Right forelimb (tissue), 1 donor: Measurements from ENCODE around the gene NPC1.
"Not testable (repeated sequence)": the region's sequence is repeated elsewhere in the genome, so short reads cannot be mapped to it uniquely, and the experiment has no call there.

Source experiments
- DNase-seq: peaks from one replicate; pipeline ENCODE4 v3.0.0-alpha.2; 2018

NPC1 gene

DNA sequence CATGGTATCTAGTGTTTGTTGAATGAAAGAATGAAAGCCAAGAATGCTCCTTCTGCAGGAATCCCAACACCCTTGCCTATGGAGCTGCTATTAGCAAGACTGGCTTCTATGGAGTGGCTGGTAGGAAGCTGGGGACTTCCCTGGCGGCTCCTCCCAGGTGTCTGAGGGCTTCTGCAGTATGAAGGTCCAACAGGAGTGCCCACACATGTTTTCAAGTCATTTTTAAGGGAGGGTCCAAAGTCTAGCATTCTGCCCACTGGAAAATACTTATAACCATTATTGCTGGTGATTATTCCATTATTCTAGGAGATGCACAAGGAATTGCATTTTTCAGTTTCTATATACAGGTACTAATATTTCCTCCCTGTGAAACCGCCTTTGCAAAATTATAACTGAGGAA is 21.9 kb upstream of the NPC1 start:
- no peak for DNase-seq

DNA sequence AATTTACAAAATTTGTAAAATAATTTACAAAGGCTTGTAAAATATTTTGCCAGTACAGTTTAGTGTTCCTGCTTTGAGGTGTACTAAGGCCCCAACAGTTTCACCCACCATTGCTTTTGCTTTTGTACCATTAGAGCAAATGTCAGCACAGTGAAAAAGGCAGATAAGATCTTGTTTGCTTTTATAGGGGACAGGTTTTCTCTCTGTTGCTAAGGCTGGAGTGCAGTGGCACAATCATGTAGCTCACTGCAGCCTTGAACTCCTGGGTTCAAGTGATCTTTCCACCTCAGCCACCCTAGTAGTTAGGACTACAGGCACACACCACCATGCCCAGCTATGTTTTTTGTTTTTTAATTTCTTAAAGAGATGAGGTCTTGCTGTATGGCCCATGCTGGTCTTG is 19.6 kb upstream of the NPC1 start:
- no peak for DNase-seq

DNA sequence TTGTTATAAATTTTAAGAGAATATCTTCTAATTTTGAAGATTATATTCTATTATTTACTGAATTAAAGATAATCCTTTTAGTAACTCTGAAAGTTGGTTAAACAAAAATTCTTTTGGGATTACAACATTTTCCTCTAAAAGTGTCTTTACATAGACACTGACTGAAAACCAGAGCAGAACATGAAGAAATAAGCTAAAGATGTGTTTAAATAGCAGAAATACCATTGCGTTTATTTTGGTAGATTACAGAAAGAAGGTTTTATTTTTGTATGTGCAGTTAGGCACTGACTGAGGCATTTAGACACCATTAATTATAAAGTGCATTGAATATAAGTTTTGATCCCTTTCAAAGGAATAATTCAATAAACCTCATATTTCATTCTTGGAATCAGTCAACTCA is 13.5 kb upstream of the NPC1 start:
- DNase-seq = no peak

DNA sequence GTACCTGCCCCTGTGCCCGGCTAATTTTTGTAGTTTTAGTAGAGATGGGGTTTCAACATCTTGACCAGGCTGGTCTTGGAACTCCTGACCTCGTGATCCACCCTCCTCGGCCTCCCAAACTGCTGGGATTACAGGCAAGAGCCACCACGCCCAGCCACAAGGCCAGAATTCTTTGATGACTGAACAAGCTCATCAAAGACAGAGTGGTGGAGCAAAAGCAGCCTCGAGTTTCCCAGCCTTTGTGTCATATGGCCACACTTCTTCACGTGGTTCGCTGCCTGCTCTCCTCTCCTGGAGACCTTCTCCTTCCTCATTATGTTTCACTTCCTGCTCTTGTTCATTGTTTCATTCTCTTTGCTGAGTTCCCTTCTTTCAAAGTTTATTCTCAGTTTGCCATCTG is 9.9 kb upstream of the NPC1 start:
- no peak for DNase-seq

DNA sequence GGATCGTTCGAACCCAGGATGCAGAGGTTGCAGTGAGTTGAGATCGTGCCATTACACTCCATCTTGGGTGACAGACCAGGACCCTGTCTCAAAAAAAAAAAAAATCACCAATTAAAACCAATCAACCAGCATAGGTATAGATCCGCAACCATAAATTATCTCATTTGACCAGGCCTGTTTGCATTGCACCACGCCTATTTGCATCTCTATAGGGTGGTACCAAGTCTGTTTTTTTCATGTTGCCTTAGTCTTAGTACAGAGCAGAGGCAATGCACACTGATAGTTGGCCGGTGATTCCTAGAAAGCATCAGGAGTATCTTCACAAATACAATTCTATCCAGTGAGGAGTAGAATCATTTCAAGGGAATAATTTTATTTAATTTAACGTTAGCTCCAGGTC is 9.3 kb upstream of the NPC1 start:
- DNase-seq = no peak

DNA sequence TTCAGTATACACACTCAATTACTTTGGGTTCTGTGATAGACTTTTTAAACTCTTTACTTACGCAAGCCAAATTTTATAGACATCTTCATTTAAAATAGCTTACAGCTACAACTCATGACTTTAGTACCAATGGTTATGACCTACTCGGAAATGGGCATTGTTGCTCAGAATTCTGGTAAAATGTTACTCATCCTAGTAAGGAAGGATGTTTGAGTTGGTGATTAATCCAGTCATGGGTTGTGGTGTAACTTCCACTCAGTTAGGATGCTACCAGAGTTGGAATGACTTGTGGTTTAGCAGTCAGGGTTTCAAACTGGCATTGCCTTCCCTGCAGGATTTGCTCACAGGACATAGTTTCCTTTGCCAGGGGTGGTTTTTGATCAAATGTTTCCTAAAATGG is 7.4 kb upstream of the NPC1 start:
- DNase-seq = no peak

DNA sequence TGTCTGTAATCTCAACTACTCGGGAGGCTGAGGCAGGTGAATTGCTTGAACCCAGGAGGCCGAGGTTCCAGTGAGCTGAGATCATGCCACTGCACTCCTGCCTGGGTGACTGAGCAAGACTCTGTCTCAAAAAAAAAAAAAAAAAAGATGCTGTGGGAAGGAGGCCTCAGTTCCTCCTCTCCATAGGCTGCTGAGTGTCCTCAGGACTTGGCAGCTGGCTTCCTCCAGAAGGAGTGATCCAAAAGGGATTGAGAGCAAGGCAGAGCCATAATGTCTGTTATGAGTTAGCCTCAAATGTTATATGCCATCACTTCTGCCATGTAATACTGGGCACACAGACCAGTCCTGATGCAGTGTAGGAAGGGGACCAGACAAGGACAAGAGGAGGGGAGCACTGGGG is 6.6 kb upstream of the NPC1 start:
- DNase-seq = no peak

DNA sequence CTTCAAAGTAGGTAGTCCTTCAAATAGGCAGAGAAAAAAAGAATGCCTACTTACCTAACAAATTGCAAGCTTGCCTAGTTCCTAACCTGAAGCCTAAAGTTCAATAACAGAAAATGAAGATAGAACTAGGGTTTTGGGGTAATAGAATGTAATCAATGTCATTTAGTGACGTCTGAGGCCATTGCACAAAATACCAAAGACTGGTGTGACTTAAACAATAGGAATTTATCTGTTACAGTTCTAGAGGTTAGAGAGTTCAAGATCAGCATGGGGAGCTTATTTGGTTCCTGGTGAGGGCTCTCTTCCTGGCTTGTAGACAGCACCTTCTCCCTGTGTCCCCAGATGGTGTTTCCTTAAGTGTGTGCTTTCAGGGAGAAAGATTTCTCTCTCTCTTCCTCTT is 4.7 kb upstream of the NPC1 start:
- no peak for DNase-seq

DNA sequence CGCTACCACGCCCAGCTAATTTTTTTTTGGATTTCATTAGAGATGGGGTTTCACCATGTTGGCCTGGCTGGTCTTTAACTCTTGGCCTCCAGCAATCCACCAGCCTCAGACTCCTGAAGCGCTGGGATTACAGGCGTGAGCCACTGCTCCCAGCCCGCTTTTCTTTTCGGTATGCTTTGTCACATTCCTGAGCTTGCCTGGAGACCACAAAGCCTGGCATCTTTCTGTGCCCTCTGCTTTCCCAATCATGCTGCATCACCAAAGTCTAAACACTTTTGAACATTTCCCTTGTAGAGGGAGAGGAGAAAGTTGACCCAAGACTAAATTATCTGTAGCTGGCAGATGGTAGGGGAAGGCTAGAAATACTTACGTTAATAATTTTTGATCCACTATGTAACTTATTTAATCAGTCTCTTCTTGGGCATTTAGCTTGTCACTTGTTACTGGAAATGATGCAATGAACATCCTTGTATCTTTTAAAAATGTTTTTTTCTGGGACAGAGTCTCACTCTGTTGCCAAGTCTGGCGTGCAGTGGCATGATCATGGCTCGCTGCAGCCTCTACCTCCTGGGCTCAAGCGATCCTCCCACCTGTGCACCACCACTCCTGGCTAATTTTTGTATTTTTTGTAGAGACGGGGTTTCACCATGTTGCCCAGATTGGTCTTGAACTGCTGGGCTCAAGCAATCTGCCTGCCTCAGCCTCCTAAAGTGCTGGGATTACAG is 2.7 kb upstream of the NPC1 start:
- no peak for DNase-seq

DNA sequence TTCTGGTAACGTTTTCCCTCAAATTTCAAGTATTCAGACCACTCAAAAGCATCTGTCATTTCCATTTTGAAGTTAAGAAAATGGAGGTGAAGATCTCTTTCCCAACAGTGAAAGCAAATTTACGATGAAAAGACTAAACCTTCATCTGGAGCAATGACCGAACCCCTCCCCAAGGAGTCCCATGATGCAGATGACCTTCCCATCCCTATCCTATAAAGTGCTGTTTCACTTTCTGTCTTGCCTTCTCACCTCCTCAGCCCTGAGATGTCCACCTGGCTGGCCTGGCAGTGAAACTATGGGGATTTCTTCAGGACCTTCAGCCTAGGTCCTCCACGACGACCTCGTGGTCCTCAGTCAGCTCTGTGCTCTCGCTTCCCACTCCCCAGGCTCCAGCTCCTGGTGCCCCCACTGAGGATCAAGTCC is 925 bp upstream of the NPC1 start:
- no peak for DNase-seq

DNA sequence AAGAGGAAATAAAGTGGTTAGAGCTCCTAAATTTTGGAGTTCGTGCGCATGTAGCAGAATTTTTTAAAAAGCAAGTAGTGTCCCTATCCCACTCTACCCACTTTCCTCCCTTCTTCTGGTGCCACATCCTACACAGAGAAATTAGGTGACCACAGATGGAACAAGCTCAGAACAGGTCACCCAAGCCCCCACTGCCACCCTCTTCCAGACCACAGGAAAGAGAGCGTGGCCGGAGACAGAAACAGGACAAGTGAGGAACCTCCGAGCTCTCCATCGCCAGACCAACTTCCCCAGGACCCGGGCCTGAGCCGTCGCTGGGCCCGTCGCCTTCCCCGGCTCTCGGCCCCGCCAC is 433 bp downstream of the NPC1 start:
- DNase-seq = no peak

DNA sequence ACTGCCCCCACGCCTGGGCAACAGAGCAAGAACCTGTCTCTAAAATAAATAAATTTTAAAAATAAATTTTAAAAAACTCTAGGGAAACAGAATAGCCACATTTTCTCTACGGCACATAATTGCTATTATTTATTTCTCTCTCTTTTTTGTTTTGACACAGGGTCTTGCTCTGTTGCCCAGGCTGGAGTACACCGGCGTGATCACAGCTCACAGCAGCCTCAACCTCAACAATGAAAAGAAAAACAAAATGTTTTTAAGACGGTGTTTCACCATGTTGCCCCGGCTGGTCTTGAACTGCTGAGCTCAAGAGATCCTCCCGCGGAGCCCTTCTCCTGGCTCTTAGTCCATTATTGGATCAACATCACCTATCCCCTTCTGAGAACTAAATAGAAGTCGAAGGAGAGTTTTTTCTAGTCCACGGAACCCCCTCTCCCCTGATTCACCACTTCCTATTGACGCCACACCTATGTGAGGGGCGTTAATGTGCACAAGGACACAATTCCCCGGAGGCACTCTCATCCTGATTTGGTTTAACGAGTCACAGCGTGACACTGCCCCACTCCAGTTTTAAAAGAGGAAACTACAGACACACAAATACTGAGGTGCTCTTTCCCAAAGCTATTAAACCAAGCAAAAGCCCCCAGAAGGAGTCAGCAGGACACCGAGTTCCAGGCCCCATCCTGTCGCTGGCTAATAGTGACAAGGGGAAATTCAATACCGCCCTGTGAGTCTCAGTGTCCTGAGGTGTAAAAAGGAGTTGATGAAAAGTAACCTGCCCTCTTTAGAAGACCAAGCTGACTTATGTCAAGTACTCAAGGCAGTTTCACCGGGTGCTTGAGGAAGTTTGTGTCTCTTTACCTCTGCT is 1.1 kb downstream of the NPC1 start:
- no peak for DNase-seq

DNA sequence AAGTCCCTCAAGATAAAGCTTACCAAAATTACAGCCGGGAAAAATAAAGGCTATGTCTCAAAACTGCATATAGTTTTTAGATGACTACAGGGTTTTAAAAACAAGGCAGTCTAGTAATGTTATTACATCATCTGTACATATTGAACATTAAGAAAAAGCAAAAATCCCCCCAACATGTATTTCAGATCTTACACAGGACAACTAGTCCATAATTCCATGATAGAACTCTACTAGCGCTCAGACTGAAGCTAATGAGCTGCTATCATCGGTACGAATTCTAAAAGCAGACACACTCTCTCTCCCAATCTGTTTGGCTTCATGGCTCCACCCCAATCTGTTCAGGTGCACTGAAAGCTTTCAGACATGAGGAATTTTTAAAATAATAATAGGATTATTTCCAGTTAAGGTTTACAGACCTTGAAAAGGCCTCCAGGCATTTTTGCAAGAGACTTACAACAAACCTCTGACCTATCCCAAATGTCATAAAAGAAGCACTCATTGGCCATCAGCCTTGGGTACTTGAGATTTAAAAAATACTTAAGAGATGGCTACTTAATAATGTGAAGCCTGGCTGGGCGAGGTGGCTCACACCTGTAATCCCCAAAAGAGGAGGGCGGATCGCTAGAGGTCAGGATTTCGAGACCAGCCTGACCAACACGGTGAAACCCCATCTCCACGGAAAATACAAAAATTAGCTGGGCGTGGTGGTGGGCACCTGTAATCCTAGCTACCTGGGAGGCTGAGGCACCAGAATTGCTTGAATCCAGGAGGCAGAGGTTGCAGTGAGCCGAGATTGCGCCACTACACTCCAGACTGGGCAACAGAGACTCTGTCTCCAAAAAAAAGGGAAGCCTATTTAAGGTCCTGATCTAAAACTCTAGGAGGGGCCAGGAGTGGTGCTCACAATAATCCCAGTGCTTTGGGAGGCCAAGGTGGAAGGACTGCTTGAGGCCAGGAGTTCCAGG is 2.0 kb downstream of the NPC1 start:
- no peak for DNase-seq

DNA sequence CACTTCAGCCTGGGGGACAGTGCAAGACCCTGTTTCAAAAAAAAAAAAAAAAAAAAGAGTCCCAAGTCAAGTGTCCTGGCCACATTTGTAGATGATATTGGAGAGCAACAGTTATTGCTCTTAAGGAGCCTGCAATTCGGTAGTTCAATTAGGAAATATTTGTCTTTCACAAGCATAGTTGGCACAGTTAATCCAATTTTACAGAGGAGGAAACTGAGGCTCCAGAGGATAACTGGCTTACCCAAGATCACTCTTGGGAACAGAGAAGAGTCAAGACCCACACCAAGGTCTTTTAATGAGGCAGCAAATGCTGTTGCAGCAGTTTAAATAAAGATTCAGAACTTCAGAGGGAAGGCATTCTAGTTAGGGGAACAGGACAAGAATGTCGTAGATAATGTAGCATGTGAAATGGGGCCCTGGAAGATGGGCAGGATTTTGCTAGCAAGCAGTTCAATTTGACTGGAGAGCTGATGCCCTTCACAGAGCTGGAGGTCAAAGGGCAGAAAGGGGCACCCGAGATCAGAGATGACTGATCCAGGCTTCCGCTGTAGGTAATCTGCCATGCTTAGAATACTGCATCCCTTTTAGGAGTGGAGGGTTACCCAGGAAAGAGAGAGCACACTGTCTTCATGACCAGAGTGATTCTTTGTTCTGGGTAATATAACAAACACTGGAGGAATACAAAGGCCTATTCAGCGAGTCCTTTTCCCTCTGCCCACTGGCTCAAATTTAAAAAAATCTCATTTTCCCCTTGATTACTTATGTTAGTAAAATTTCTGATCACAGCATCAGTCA is 3.0 kb downstream of the NPC1 start:
- DNase-seq = no peak

DNA sequence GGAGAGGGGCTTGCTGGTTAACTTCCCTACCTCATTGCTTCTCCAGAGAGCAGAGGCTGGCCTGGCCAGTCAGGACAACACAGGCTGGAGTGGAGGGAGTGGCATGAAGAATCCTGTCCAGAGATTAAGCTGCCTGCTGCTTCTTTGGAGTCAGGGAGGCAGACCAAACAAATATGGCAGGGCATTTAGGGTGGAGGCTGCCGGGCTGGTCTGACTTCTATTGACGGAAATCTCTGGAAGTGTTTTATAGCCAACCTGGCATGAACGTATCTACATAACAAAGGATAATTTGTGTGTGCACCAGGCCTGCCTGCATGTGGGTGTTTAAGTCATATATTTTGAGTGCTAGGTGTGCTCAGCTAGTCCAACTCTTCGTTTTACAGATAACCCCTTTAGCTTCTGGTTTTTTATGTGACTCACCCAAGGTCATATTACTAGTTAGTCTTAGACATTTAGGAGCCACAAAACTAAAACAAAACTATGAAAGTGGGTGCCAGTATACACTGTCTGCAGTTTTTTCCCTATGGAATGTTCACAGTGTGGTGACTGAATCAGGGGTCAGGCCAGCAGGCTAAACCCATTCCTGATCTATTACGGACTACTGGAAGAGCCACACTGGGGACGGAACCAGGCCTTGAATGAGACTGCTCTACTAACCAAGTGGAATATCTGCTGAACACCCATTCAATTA is 5.5 kb downstream of the NPC1 start:
- no peak for DNase-seq

DNA sequence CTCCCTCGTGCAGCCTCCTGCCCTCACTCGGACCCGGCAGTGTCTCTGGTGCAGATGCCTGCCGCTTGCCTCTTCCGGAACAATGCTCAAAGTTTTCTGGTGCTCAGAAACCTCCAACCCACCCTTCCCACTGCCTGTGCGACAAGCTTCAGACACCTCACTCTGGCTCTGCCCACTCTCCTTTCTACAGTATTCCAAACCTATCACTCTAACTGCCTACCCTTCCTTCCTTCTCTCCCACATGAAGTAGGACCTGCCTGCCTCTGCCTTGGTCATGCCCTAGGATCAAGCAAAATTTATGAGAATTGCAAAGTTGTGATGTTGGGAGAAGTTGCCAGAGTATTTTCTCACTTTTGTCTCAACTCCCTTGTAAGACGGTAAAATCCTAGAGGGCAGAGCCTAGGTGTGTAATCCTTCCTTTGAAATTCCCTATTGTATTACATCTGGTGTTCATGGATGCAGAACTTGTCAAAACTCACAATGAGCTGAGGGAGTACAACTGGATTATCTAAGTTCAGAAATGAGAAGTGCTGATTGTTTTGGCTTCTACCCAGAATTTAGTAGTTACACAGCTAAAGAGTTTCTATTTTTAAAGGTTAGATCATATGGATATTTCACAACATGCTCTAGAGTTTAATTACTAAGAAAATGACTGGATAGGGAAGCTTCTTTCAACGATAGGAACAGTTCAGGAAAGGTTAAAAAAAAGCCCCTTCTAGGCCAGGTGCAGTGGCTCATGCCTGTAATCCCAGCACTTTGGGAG is 7.2 kb downstream of the NPC1 start:
- no peak for DNase-seq

DNA sequence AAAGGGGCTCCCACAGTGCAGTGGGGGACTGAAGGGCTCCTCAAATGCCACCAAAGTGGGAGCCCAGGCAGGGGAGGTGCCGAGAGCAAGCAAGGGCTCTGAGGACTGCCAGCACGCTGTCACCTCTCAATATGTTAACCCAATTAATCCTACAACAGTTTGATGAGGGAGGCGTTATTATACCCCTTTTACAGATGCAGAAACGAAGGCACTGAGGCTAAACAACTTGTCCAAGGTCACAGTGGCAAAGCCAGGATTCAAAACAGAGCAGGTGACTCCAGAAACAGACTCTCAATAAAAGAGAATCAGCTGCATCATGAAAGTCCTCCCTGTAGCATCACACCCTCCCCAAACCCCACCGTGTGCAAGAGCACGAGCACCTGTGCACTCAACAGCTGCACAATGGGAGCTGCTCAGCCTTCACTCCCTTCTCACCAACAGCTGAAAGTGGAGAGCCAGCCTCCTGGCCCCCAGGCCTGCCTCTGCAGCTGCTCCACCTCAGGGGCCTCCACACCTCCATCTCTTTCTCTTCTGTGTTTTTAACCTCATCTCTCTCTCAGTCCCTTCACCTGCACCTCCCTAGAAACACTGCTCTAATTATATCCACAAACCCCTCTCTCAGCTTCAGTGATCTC is 8.1 kb downstream of the NPC1 start:
- no peak for DNase-seq

DNA sequence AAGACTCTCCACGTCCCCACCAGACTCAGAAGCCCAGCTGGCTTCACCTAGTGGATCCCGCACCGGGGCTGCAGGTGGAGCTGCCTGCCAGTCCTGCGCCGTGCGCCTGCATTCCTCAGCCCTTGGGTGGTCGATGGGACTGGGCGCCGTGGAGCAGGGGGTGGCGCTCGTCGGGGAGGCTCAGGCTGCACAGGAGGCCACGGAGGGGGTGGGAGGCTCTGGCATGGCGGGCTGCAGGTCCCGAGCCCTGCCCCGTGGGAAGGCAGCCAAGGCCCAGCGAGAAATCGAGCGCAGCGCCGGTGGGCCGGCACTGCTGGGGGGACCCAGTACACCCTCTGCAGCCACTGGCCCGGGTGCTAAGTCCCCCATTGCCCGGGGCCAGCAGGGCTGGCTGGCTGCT is 8.8 kb downstream of the NPC1 start:
- DNase-seq = not testable (repeated sequence)

DNA sequence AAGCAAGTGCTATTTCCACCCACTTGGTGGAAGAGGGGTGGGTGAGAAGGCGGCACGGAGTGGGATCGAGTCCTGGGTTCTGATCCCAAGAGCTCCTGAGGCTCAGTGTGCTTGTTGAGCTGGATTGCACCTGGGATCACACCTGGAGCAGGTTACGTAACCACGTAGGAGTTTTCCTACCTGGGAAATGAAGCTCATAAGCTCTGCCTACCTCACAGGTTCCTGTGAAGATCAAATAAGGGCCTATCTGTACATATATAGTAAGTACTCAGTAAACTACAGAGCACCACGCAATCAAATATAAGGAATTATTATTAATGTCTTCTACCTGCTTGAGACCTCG is 11.0 kb downstream of the NPC1 start:
- no peak for DNase-seq

DNA sequence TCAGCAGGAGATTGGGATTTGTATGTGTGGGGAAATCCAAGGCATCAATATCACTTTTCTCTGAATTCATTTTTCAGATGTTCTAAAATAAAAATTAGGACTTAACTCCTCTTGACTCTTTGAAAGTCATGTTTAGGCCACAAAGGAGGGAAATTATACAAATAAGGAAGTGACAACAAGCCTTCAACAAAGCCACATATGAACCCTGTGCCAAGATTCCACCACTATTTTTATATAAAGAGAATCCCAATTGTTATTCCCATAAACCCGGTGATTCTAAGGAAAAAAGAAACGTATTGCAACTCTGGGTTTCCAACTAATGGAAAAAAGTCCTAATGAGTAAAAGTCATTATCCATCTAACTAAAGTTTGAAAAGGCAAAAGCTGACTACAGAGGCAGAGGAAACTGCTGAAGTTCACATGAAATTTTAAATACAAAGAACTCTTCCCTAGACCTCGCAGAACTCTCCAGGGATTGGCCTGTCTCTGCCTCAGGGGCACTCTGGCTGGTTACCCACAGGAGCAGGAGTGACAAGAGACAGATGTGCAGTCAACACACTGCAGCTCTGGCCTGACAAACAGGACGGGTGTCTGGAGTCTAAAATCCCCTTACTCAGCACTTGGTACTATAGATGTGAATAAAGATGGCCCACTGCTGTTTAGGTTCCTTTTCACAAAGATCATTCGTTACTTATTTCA is 11.5 kb downstream of the NPC1 start:
- DNase-seq = no peak
